C4-2B (cell line): ENCODE measurements around the gene PPP1R13L.

Source experiments
- ZFX ChIP-seq: fragments of 450-650 bp; IDR thresholded peaks from 2 replicates; pipeline ENCODE4 v1.6.1; 2017
- TF ChIP-seq, protein P1 (sequence below): fragments of 450-650 bp; conservative IDR thresholded peaks from 2 replicates; pipeline ENCODE4 v1.5.1; 2017; ENCODE audit warnings: mild to moderate bottlenecking

DNA sequence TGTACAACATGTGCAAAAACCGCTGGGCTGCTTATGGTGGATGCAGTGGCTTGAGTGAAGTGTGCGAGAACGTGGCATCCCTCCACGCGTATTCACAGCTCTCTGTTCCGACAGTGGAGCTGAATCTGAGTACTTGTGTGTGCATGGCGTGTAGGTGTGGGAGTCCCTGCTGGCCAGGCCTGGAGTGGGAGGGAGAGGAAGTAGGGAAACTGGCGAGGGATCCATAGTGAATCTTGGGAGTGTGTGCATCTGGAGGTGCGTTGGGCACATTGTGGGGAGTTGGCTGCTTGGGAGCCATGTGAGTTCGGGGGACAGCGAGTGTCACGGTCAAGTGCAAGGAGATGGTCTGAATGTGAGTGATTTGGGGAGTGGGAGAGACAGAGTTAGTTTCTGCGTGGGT lies 62.0 kb downstream of the PPP1R13L start:
- TF ChIP-seq, protein P1, sequence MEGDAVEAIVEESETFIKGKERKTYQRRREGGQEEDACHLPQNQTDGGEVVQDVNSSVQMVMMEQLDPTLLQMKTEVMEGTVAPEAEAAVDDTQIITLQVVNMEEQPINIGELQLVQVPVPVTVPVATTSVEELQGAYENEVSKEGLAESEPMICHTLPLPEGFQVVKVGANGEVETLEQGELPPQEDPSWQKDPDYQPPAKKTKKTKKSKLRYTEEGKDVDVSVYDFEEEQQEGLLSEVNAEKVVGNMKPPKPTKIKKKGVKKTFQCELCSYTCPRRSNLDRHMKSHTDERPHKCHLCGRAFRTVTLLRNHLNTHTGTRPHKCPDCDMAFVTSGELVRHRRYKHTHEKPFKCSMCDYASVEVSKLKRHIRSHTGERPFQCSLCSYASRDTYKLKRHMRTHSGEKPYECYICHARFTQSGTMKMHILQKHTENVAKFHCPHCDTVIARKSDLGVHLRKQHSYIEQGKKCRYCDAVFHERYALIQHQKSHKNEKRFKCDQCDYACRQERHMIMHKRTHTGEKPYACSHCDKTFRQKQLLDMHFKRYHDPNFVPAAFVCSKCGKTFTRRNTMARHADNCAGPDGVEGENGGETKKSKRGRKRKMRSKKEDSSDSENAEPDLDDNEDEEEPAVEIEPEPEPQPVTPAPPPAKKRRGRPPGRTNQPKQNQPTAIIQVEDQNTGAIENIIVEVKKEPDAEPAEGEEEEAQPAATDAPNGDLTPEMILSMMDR, result no peak
- no peak for TF ChIP-seq ZFX
